NCI-H2029 (cell line): Measurements from ENCODE around the gene PCNP.
A peak's percentile ranks its signal among the peaks of the same experiment; 100 is the strongest.
"Not testable (repeated sequence)": the region's sequence is repeated elsewhere in the genome, so short reads cannot be mapped to it uniquely, and the experiment has no call there.

ENCODE experiments used
- DNase-seq: peaks from one replicate; lab custom pipeline; 2025; lab: John Stamatoyannopoulos, UW

The PCNP gene

DNA sequence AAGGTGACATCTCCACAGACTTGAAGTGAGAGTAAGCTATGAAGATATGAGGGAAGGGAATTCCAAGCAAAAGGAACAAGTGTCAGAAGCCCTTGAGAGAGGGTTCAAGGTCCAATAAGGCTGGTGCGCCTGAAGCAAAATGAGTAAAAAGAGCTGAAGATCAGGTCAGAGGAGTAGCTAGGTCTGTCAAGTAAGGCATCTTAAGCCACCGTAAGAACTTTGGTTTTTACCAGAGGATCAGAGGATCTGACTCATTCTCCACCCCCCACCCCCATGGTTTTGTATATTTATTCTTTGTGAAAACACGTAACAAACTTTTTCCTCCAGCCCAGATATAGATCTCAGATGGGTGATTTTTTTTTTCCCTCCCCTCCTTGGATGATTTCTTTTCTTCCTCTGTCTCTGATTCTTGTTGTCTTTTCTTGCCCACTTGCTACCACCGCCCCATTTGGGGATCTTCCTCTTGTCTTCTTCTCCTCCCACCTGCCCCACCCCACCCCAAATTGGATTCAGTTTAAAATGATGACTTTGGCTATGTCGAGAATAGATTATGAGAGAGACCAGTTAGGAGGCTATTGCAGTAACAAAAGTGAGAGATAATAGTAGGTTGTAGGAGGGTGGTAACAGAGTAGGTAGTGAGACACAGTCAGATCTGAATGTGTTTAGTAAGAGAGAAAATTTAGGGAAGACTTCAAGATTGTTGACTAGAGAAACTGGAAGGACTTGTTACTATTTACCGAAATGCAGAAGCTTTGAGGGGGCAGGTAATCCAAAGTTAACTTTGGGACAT, 6.3 kb upstream of the PCNP start:
- DNase-seq: no peak

DNA sequence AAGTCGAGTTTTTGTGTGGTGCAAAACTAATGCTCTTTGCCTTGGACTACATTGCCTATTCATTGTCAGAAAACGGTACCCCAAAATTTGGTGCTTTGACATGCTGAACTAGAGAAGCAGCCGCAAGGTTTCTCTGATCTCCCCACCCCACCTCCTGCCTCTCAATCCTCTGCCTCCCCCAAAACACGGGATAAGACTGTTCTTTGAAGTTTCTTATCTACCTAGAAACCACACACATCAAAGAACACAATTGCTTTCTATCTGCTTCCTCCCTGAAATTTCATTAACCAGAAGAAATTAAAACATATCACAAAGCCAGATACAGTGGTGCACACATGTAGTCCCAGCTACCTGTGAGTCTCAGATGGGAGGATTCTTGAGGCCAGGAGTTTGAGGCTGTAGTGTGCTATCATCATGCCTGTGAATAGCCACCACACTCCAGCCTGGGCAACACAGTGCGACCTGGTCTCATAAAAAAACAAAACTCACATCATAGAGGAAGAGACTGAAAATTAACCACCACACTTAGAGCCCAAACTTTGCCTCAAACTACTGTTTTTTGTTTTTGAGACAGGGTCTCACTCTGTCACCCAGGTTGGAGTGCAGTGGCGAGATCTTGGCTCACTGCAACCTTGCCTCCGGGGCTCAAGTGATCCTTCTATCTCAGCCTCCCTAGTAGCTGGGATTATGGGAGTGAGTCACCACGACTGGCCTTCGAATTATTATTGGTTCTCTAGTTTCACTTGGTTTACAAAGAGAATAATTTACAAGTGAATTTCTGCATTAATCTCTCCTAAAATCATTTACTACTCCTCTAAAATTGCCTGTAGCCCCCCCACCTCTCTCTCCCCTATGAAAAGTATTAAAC, 2.7 kb upstream of the PCNP start:
- no peak for DNase-seq

GRCh38 chr3:101574388-101575112, 570 bp downstream of the PCNP start:
- DNase-seq: peak; percentile 82

DNA sequence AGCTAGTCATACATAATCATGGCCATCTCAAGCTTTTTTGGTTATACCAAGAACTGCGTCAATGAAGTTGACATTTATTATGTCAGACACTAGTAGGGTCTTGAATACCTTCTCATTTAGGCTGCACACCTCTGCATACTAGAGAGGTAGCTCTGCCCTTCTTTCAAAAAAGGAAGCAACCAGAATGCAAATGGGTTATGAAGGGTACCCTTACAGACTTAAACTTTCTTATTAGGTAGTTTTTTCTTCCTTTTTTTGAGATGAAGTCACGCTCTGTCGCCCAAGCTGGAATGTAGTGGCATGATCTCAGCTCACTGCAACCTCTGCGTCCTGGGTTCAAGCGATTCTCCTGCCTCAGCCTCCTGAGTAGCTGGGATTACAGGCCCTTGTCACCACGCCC, 3.3 kb downstream of the PCNP start:
- no peak for DNase-seq

DNA sequence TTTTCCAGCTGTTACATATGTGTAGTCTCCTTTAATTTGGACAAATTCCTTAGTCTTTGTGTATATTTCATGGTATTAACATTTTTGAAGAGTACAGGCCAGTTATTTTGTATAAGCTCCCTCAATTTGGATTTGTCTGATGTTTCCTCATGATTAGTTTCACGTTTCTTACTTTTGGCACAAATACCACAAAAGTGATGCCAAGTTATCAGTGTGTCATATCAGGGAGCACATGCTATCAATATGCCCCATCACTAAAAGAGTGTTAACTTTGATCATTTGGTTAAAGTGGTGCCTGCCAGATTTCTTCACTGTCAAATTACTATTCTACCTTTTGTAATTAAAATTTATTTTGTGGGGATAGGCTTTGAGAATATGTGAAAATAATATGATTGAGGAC, 14.6 kb downstream of the PCNP start:
- no peak for DNase-seq

GRCh38 chr3:101591071-101591470, 17.1 kb downstream of the PCNP start:
- no peak for DNase-seq

DNA sequence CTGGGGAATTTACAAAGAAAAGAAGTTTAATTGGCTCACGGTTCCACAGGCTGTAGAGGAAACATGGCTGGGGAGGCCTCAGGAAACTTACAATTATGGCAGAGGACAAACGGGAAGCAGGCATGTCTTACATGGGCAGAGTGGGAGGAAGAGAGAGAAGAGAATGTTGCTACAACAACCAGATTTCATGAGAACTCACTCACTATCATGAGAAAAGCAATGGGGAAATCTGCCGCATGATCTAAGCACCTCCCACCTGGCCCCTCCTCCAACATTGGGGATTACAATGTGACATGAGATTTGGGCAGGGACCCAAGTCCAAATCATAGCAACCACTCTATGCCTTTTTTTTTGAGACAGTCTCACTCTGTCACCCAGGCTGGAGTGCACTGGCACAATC, 28.8 kb downstream of the PCNP start:
- no peak for DNase-seq

DNA sequence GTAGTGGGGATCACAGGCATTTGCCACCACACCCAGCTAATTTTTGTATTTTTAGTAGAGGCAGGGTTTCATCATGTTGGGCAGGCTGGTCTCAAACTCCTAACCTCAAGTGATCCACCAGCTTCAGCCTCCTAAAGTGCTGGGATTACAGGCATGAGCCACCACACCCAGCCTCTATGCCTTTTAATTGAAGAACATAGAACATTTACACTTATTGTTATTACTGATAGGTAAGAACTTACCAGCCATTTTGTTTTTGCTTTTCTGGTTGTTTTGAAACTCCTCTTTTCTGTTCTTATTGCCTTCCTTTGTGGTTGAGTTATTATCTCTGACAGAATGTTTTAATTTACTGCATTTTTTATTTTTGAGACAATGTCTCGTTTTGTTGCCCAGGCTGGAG, 29.2 kb downstream of the PCNP start:
- DNase-seq: no peak

GRCh38 chr3:101605398-101605797, 31.4 kb downstream of the PCNP start:
- not testable (repeated sequence) for DNase-seq

DNA sequence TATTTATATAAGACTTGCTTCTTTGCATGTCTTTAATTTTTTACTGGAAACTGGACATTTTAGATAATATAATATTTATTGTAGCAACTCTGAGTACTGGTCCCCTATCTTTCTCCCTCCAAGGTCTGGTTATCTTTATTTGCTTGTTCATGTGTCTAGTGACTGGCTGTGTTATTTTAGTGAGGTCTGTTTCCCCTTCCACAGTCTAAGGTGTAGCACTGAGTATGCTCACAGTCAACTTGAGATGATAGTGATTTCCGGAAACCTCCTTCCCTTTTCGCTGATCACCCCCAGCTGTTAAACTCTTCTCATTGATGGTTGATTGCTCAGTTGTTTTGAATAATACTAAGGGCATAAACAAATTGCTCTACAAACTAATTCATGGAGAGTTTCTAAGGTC, 37.0 kb downstream of the PCNP start:
- no peak for DNase-seq

GRCh38 chr3:101613014-101613413, 39.0 kb downstream of the PCNP start:
- DNase-seq: not testable (repeated sequence)

DNA sequence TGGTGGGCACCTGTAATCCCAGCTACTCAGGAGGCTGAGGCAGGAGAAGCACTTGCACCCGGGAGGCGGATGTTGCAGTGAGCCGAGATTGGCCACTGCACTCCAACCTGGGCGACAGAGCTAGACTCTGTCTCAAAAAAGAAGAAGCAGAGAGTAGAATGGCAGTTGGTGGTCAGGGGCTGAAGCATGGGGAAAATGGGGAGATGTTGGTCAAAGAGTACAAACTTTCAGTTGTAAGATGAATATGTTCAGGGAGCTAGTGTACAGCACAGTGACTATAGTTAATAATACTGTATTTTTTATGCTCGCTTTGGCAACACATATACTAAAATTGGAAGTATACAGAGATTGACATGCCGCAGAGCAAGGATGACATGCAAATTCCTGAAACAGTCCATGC, 41.5 kb downstream of the PCNP start:
- no peak for DNase-seq

DNA sequence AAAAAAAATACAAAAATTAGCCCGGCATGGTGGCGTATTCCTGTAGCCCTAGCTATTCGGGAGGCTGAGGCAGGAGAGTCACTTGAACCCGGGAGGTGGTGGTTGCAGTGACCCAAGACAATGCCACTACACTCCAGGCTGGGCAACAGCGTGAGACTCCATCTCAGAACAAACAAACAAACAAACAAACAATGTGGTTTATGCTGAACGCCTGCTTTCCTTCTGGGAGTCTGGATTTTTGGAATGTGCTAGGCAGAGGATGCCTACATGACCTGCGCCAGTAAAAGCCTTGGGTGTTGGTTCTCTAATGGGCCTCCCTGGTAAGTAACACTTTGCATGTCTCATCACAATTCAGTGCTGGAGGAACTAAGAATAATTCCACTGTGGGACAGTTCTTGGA, 43.5 kb downstream of the PCNP start:
- DNase-seq: no peak

- DNase-seq: no peak
These were observed 44.7 kb downstream of the PCNP start for GRCh38 chr3:101618726-101619125.

DNA sequence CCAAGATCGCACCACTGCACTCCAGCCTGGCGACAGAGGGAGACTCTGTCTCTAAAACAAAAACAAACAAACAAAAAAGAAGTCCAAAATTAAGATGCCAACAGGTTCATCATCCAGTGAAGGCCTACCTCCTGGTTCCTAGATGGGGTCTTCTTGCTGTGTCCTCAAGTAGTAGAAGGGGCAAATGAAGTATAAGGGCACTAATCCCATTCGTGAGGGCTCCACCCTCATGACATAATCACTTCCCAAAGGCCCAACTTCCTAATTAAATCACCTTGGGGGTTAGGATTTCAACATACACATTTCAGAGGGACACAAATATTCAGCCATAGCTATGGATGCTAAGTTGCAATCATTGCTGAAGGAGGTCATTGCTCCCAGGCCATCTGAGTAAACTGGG, 45.8 kb downstream of the PCNP start:
- no peak for DNase-seq

DNA sequence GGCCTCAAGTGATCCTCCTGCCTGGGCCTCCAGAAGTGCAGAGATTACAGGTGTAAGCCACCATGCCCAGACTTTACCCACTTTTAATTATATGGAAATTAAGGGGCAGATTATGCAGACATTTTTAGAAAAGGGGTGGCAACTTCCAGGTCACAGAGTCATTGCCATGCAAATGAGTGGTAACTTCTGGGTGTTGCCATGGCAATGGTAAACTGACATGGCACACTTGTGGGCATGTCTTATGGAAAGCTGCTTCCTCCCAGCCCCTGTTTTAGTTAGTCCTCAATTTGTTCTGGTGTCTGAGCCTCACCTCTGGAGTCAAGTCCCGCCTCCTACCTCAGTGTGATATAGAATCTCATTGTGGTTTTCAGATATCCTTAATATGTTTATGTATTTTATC, 49.7 kb downstream of the PCNP start:
- no peak for DNase-seq

- DNase-seq: no peak
These were observed 50.9 kb downstream of the PCNP start for GRCh38 chr3:101624857-101625256.

DNA sequence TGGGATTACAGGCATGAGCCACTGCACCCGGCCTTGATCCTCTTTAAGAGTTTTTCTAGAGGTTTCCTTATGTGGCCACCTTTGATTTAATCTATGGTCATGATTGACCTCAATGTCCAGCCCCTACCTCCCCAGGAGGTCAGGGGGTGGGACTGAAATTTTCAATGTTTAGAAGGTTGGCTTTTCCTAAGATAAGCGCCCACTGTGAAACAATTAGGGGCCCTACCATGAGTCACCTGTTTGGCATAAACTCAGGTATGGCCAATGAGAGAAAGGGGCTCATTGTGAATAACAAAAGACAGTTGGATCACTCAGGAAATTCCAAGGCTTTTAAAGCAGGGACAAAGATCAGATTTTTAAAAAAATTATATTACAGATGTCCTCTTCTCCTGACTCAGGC, 51.9 kb downstream of the PCNP start:
- DNase-seq: no peak

DNA sequence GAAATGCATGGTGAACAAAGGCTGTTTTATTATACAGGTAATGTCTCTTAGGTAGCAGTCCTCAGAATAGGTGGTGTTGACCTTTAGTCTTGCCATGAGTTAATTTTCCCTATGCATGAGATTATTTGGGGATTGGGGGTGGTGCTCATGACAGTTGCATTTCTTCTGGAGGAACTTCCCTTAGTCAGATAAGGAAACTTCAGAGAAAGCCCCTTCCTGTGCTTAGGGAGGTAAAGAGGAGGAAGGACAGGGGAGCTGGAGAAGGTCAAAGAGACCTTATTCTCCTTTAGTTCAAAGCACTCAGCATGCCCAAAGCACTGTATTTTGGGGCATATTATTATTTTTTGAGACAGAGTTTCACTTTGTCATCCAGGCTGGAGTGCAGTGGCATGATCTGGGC, 55.2 kb downstream of the PCNP start:
- DNase-seq: no peak

GRCh38 chr3:101631098-101631796, 57.3 kb downstream of the PCNP start:
- no peak for DNase-seq

DNA sequence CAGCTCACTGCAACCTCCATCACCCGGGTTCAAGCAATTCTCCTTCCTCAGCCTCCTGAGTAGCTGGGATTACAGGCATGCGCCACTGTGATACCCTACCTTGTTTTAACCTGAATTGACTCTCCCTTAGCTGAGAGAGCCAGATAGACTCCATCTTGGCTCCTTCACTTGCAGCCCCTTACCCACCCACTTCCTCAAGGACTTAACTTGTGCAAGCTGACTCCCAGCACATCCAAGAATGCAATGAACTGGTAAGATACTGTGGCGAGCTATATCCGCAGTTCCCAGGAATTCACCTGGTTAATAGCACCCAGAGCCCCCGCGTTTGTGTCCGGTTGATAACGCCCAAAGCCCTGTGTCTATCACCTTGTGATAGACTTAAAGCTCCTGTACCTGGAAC, 58.0 kb downstream of the PCNP start:
- not testable (repeated sequence) for DNase-seq

- no peak for DNase-seq
These were observed 58.6 kb downstream of the PCNP start for GRCh38 chr3:101632586-101632985.
